Lower lobe of right lung (tissue), 2 donors: ENCODE measurements around the gene TMEM185A. TPM values are rescaled to one million over a fixed set of nuclear protein-coding genes. Genes with fewer than 3 reads are reported as not detected.
"Not testable (repeated sequence)": the region's sequence is repeated elsewhere in the genome, so short reads cannot be mapped to it uniquely, and the experiment has no call there.

Experiments
- ATAC-seq, 2 donors: fragments of 200-7000 bp; cut with Tn5 transposase; one replicate each; pipeline ENCODE4 v1.9.1; 2020 to 2022; ENCODE audit warnings: mild to moderate bottlenecking in 2 of 2, moderate library complexity in 2 of 2
- DNase-seq: peaks from one replicate; pipeline ENCODE4 v3.0.0-alpha.2; 2020
- H3K27ac ChIP-seq: fragments of 200-600 bp; one replicate; pipeline ENCODE4 v1.8.0; 2022
- H3K27me3 ChIP-seq: fragments of 200-600 bp; one replicate; pipeline ENCODE4 v1.8.0; 2022; ENCODE audit warnings: low read depth
- H3K36me3 ChIP-seq: fragments of 200-600 bp; one replicate; pipeline ENCODE4 v1.8.0; 2022; ENCODE audit warnings: mild to moderate bottlenecking
- H3K4me1 ChIP-seq: fragments of 200-600 bp; one replicate; pipeline ENCODE4 v1.8.0; 2022
- H3K4me3 ChIP-seq: fragments of 200-600 bp; one replicate; pipeline ENCODE4 v1.8.0; 2022; ENCODE audit warnings: mild to moderate bottlenecking
- H3K9me3 ChIP-seq: fragments of 200-600 bp; one replicate; pipeline ENCODE4 v1.8.0; 2022
- CTCF ChIP-seq: fragments of 200-600 bp; IDR thresholded peaks from one replicate; pipeline ENCODE4 v1.8.0; 2022; ENCODE audit warnings: antibody characterized with exemption, mild to moderate bottlenecking
- intact Hi-C: fragments of 100-400 bp; cut with DNase I; formaldehyde crosslinking; loops from one replicate; pipeline ENCODE4 v1.11.0; 2022
- total RNA-seq: library from RNA; stranded (reverse); fragmentation: NEBNext Ultra II Directional; extraction: Animal tissue kit (Norgen Biotek cat#: 25700); gene quantifications from one replicate; pipeline ENCODE4 v1.2.1, GENCODE V29; 2021
- donor health status: DM: no; HTN: yes; CAD: no; lungs with severe emphysema.

The TMEM185A gene
- total RNA-seq, 1 donor from 2014 or later = 19.9 TPM

DNA sequence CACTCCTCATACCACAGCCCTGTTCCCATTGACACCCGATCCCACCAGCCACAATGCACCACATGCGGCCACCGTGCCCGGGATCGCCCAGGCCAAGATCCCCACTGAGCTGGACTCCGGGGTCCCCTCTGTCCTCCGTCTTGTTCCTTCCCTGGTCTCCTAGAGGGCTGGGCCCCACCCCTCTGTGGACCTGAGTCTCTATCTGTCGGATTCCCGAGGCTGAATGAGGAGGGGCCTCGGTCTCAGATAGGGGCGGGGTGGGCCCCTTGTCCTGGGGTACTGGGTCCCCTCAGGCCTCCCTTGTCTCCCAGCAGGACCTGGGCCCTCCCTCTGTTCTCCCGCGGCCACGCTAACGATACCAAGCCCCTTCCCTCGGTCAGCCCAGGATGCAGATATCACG lies 46.0 kb downstream of the TMEM185A start:
- ATAC-seq, H3K27me3 ChIP-seq, DNase-seq, H3K4me1 ChIP-seq, H3K36me3 ChIP-seq, H3K4me3 ChIP-seq, H3K9me3 ChIP-seq, H3K27ac ChIP-seq, intact Hi-C loops: not testable (repeated sequence)

GRCh38 chrX:149573456-149573855 lies 58.1 kb downstream of the TMEM185A start:
- H3K27ac ChIP-seq, DNase-seq, H3K9me3 ChIP-seq, H3K4me3 ChIP-seq, H3K36me3 ChIP-seq, ATAC-seq, H3K27me3 ChIP-seq, intact Hi-C loops, H3K4me1 ChIP-seq: not testable (repeated sequence)

GRCh38 chrX:149572743-149573142 lies 58.8 kb downstream of the TMEM185A start:
- Histone ChIP-seq H3K27ac (no peak overlapping the region), H3K36me3 (no peaks in the 10 kb centered on the region), H3K4me1 (no peaks in the 10 kb centered on the region), H3K4me3 (no peak overlapping the region), H3K9me3 (no peaks in the 10 kb centered on the region), H3K27me3 (no peaks in the 10 kb centered on the region)
- intact Hi-C loops = no loop called here
- no peak for TF ChIP-seq CTCF
- ATAC-seq = no peak
- no peak for DNase-seq

- intact Hi-C loops = no loop called here
- no peaks in the 10 kb centered on the region for H3K4me1 ChIP-seq
- DNase-seq = no peak
- no peaks in the 10 kb centered on the region for H3K27me3 ChIP-seq
- no peak for TF ChIP-seq CTCF
- ATAC-seq = no peak
- H3K27ac ChIP-seq = no peak overlapping the region
- no peaks in the 10 kb centered on the region for H3K36me3 ChIP-seq
- no peak overlapping the region for H3K4me3 ChIP-seq
- H3K9me3 ChIP-seq = no peaks in the 10 kb centered on the region
Measured at GRCh38 chrX:149571770-149572169, 59.8 kb downstream of the TMEM185A start.

DNA sequence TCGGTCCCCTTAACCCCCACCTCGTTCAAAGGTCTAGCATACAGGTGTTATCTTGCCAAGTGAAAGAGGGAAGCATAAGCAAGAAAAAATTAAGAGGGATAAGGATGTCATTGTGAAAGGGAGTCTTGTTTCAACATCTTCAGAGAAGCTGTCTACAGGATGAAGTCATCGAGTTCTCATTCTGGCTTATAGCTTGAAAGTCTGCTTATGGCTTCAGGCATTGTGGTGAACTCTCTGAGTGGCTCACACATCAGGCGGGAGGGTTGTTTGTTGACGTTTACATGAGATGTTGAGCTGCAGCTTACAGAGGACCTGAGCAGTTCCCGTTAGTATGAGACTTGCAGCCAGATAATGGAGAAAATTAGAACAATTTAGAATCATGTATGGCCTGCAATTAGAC lies 60.9 kb downstream of the TMEM185A start:
- DNase-seq (no peak), ATAC-seq (no peak)
- no peak overlapping the region for H3K27ac ChIP-seq
- H3K9me3 ChIP-seq = no peaks in the 10 kb centered on the region
- TF ChIP-seq CTCF = no peak
- no peak overlapping the region for H3K4me3 ChIP-seq
- no peaks in the 10 kb centered on the region for H3K4me1 ChIP-seq
- intact Hi-C loops = no loop called here
- no peaks in the 10 kb centered on the region for H3K36me3 ChIP-seq
- no peaks in the 10 kb centered on the region for H3K27me3 ChIP-seq

GRCh38 chrX:149569770-149570169 lies 61.8 kb downstream of the TMEM185A start:
- no peak overlapping the region for H3K4me3 ChIP-seq
- H3K27me3 ChIP-seq = no peaks in the 10 kb centered on the region
- no peaks in the 10 kb centered on the region for H3K36me3 ChIP-seq
- DNase-seq (no peak), ATAC-seq (no peak)
- intact Hi-C loops = no loop called here
- H3K27ac ChIP-seq = no peak overlapping the region
- no peaks in the 10 kb centered on the region for H3K4me1 ChIP-seq
- no peaks in the 10 kb centered on the region for H3K9me3 ChIP-seq
- no peak for TF ChIP-seq CTCF

DNA sequence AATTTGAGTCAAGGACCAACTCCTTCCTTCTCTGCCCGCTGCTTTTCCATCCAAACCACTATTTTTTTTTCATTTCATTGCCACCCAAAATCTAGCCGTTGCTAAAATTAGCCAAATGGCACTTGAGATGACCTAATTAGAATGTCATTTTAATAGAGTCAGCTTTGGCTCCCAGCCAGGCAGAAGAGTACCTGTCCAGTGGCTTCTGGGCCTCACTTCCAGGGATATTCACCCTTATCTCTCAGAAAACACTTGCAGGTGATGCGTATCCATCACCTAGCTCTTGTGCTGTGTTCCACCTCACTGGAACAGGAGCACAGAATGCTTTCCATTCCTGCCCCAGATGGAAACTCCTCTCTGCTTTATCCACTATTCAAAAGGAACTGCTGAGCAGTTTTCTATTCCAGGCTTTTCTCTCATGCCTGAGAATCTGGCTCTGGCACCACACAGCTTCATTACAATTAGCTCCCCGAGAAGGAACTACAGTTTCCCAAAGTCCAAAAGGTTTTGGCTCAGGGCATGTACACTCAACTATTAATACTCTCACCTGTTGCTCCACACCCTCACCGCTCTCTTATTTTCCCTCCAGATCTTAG lies 62.8 kb downstream of the TMEM185A start:
- H3K4me3 ChIP-seq = no peak overlapping the region
- H3K27ac ChIP-seq = no peak overlapping the region
- ATAC-seq (no peak), DNase-seq (no peak)
- H3K27me3 ChIP-seq = no peaks in the 10 kb centered on the region
- H3K4me1 ChIP-seq = no peaks in the 10 kb centered on the region
- no peak for TF ChIP-seq CTCF
- intact Hi-C loops = no loop called here
- H3K9me3 ChIP-seq = no peaks in the 10 kb centered on the region
- no peaks in the 10 kb centered on the region for H3K36me3 ChIP-seq
